ENCODE measurements around the gene TSPAN2.
"Not testable (repeated sequence)": the region's sequence is repeated elsewhere in the genome, so short reads cannot be mapped to it uniquely, and the experiment has no call there.

Gene TSPAN2

GRCh38 chr1:115031595-115031994 lies 57.7 kb downstream of the TSPAN2 start:
- no peak for DNase-seq

- DNase-seq: no peak
These were observed 59.8 kb downstream of the TSPAN2 start, which contains the start of gene TSHB for GRCh38 chr1:115029526-115029925. Gene TSHB (plus strand): TSS chr1:115029826. CDS start chr1:115033363, 3,537 bp downstream.

GRCh38 chr1:115023593-115023992 lies 65.7 kb downstream of the TSPAN2 start:
- DNase-seq: no peak

GRCh38 chr1:115021145-115021544 lies 68.2 kb downstream of the TSPAN2 start:
- no peak for DNase-seq

GRCh38 chr1:115019549-115019948 lies 69.8 kb downstream of the TSPAN2 start:
- DNase-seq: not testable (repeated sequence)

- DNase-seq: no peak
These were observed 75.5 kb downstream of the TSPAN2 start for GRCh38 chr1:115013792-115014191.

GRCh38 chr1:115012434-115012833 lies 76.9 kb downstream of the TSPAN2 start:
- DNase-seq: no peak

- no peak for DNase-seq
These were observed 77.3 kb downstream of the TSPAN2 start for GRCh38 chr1:115012006-115012405.

- DNase-seq: no peak
These were observed 83.1 kb downstream of the TSPAN2 start for GRCh38 chr1:115006191-115006590.

Measured in GF-D8 (cell line).